IPS DF 6.9 (cell line): ENCODE results near the gene ZNF423.

Experiments used
- DNase-seq: peaks from one replicate; pipeline ENCODE4 v3.0.0-alpha.2; 2013; ENCODE audit warnings: low read depth, low spot score
- H3K27ac ChIP-seq: one replicate; pipeline ENCODE4 v1.5.1; 2013; ENCODE audit warnings: low read length, control low read depth
- H3K27me3 ChIP-seq: 2 replicates; pipeline ENCODE4 v1.6.1; 2013; ENCODE audit warnings: mild to moderate bottlenecking, low read length; ENCODE audit not compliant: control insufficient read depth, insufficient read depth
- H3K36me3 ChIP-seq: 2 replicates; pipeline ENCODE4 v1.6.1; 2013; ENCODE audit warnings: low read length; ENCODE audit not compliant: control insufficient read depth, insufficient read depth
- H3K4me1 ChIP-seq: 2 replicates; pipeline ENCODE4 v1.6.1; 2013; ENCODE audit warnings: low read length; ENCODE audit not compliant: control insufficient read depth, insufficient read depth
- H3K4me3 ChIP-seq: 2 replicates; pipeline ENCODE4 v1.5.1; 2013; ENCODE audit warnings: mild to moderate bottlenecking, low read length
- H3K9me3 ChIP-seq: 2 replicates; pipeline ENCODE4 v1.6.1; 2013; ENCODE audit warnings: low read length, inconsistent platforms; ENCODE audit not compliant: control insufficient read depth, insufficient read depth
- WGBS: extraction: QIAGEN DNeasy Blood & Tissue Kit; methylation state at CpG from one replicate; pipeline ENCODE4 v1.1.7; 2013; ENCODE audit warnings: mixed read lengths, missing lambda C conversion rate; ENCODE audit not compliant: insufficient read length, insufficient coverage; 5-methylcytosine and 5-hydroxymethylcytosine counted together

The ZNF423 gene

DNA sequence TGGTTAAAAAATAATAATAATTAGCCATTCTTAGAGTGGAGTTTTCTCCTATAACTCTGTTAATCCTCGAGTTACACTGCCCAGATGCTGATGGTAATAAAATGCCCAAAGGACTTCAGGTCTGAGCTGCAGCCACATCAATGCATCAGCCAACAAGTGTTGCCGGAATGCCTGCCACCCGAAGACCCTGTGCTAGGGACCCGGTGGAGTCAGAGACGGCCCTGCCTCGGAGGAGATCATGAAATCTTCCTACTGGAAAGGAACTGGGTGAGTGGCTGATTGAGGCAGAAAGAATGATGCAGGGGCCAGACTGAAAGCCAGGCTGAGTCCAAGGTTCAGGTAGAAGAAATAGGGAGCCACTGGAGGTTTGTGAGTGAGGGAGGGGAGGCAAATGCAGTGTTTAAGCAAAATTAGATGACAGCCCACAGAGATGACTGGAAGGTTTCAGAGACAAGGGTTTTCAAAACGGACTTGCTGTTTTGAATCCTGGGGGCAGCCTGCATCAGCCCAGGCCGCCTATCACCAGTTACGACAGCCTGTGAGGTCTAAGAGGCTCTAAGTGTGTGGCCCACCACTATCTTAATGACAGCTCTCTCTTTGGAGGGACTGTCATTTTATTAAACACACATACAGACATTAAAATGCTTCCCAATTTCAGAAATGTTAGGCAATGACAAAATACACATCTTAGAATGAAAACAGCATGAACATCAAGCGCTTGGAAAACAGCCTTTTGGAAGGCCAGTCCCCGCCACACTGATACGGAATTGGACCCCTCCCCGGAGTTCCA, 100.0 kb downstream of the ZNF423 start:
- Histone ChIP-seq H3K27me3 (no peaks in the 10 kb centered on the region), H3K4me1 (peaks cover 6% of the 10 kb centered on the region; the same call in 1 of the 2 replicates), H3K9me3 (no peaks in the 10 kb centered on the region), H3K36me3 (no peaks in the 10 kb centered on the region), H3K4me3 (no peak overlapping the region), H3K27ac (no peak overlapping the region)
- WGBS, result no CpG with 5 or more reads among the region's 13 CpGs
- DNase-seq, result no peak

DNA sequence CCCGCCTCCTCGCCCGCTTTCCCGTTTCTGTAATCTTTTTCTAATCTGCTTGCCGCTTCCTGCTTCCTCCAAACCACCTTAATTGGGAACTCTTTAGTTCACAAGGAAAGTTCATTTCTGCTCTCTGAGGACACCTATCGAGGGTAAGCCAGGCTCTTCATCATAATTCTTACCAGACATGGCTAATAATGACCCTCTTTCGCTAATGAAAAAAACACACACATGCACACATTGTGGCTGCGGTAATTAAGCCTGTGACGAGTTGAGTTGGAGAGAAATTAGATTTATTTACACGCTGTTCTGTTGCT, 100.6 kb downstream of the ZNF423 start:
- Histone ChIP-seq H3K4me3 (no peak overlapping the region), H3K27me3 (no peaks in the 10 kb centered on the region), H3K9me3 (no peaks in the 10 kb centered on the region), H3K36me3 (no peaks in the 10 kb centered on the region), H3K27ac (no peak overlapping the region), H3K4me1 (peaks cover 8% of the 10 kb centered on the region)
- no peak for DNase-seq
- WGBS, result no CpG with 5 or more reads among the region's 10 CpGs

- Histone ChIP-seq H3K27ac (no peak overlapping the region), H3K27me3 (no peaks in the 10 kb centered on the region), H3K36me3 (no peaks in the 10 kb centered on the region), H3K4me3 (no peak overlapping the region), H3K9me3 (no peaks in the 10 kb centered on the region), H3K4me1 (peaks cover 10% of the 10 kb centered on the region)
- DNase-seq, result no peak
- WGBS, result no CpG with 5 or more reads among the region's 21 CpGs
Observed at GRCh38 chr16:49754495-49755312, 101.2 kb downstream of the ZNF423 start.

DNA sequence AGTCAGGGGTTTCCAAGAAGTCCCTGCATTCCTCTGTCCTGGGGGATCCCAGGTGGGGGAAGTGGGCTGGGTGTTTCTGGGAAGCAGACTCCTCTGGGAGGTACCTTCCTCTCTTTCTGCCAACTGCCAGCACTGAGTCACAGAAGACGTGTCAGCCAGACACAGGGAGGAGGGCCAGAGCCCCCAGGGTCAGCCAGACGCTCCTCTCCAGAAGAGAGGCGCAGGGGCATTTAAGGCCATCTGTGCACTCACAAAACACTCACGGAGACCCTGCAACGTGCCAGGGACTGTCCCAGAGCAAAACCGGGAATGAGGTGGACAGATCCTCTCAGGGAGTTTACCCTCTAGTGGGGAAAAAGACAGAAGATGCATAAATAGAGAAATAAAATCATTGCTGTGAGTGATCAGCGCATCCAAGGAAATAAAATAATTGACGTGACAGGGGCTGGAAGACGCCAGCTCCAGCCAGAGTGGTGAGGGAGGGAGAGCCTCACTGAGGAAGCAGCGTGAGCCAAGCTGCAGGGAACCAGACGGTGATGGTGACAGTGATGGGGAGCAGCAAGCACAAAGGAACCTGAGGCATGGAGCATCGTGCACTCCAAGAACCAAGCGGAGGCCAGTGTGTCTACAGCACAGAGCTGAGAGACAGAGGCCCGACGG, 105.4 kb downstream of the ZNF423 start:
- no peaks in the 10 kb centered on the region for H3K36me3 ChIP-seq
- H3K27me3 ChIP-seq, result no peaks in the 10 kb centered on the region
- H3K9me3 ChIP-seq, result no peaks in the 10 kb centered on the region
- H3K4me3 ChIP-seq, result no peak overlapping the region
- no peak for DNase-seq
- H3K4me1 ChIP-seq, result peaks cover 7% of the 10 kb centered on the region
- H3K27ac ChIP-seq, result no peak overlapping the region
- WGBS, result no CpG with 5 or more reads among the region's 15 CpGs

DNA sequence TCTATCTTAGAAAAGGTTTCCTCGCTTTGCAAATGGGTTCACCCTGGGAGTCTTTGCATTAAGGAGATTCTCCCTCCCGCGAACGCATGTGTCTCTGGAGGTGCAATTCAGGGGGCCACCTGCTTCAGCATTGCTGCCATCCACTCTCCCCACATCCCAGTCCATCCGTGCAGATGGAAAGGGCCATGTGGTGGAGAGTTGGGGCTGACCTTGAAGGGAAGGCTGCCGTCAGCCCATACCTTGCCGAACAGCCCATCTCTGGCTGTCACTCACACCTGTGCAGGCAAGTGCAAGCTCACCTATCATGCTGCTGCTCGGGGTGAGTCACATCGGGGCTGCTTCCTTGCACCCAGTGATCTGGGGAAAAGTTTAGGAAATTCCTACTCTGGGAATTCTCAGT, 106.1 kb downstream of the ZNF423 start:
- DNase-seq, result no peak
- no peaks in the 10 kb centered on the region for H3K27me3 ChIP-seq

DNA sequence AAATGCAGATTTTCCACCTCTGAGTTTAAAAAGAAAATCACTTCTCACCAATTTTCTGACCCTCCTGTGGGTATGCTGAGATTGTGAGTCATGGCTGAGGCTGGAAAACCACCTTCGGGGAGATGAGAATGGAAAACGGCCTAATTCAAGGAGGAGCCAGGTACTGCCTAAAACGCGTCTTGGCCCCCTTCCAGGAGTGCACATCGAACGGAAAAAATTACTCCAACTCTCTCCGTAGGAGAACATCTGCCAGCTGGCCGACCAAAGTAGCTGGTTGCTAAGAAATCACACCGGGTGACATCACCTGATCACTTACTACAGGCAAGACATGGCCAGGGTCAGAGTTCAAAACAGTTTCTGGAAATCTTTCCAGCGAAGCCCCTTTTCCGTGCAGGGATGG, 107.6 kb downstream of the ZNF423 start:
- WGBS, result no CpG with 5 or more reads among the region's 11 CpGs
- no peak for DNase-seq
- H3K9me3 ChIP-seq, result no peaks in the 10 kb centered on the region
- H3K4me3 ChIP-seq, result no peak overlapping the region
- no peaks in the 10 kb centered on the region for H3K36me3 ChIP-seq
- no peaks in the 10 kb centered on the region for H3K27me3 ChIP-seq
- H3K4me1 ChIP-seq, result peaks cover 11% of the 10 kb centered on the region
- H3K27ac ChIP-seq, result no peak overlapping the region

More for the DNA sequence above, 106.1 kb downstream of the ZNF423 start:
- Histone ChIP-seq H3K27ac (no peak overlapping the region), H3K4me1 (peaks cover 7% of the 10 kb centered on the region), H3K9me3 (no peaks in the 10 kb centered on the region), H3K36me3 (no peaks in the 10 kb centered on the region), H3K4me3 (no peak overlapping the region)
- WGBS, result no CpG with 5 or more reads among the region's 9 CpGs

GRCh38 chr16:49747654-49748053, 108.3 kb downstream of the ZNF423 start:
- Histone ChIP-seq H3K27ac (no peak overlapping the region), H3K36me3 (no peaks in the 10 kb centered on the region)
- no CpG with 5 or more reads among the region's 3 CpGs for WGBS

DNA sequence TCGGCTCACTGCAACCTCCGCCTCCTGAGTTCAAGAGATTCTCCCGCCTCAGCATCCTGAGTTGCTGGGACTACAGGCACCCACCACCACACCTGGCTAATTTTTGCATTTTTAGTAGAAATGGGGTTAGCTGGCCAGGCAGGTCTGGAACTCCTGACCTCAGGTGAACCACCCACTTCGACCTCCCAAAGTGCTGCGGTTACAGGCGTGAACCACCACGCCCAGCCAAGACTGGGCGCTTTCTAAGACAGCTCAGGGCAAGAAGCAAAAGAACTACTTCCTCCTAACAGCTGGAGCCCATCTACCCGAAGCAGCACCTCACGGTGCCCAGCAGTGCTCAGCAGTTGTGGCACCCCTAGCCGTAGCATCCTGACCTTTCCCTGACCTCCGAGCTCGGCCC, 109.4 kb downstream of the ZNF423 start:
- no peak for DNase-seq
- WGBS, result no CpG with 5 or more reads among the region's 13 CpGs
- Histone ChIP-seq H3K27me3 (no peaks in the 10 kb centered on the region), H3K36me3 (no peaks in the 10 kb centered on the region), H3K9me3 (no peaks in the 10 kb centered on the region), H3K4me3 (no peak overlapping the region), H3K27ac (no peak overlapping the region), H3K4me1 (peaks cover 11% of the 10 kb centered on the region)

More at GRCh38 chr16:49747654-49748053, 108.3 kb downstream of the ZNF423 start:
- H3K27me3 ChIP-seq, result no peaks in the 10 kb centered on the region
- no peaks in the 10 kb centered on the region for H3K9me3 ChIP-seq
- H3K4me1 ChIP-seq, result peaks cover 11% of the 10 kb centered on the region
- no peak for DNase-seq
- no peak overlapping the region for H3K4me3 ChIP-seq

DNA sequence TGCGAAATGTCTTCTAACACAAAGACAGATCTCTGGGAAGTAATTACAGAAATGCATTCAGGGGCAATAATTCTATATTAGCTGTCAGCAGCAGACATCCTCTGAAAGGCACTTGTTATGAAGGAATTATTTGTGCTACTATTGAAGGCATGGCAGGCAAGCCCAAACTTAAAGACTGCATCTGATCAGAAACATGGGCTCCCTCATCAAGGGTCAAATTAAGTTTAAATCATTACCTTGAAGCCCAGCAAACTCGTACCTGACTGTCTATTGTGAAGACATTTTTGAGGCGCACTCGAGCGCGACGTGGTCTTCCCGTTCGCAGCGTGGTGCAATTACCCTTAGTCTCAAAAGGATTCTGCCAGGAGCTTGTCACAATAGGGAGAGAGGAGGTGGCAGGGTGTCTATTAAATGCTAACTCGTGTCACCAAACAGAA, 110.6 kb downstream of the ZNF423 start:
- Histone ChIP-seq H3K4me1 (peaks cover 10% of the 10 kb centered on the region), H3K9me3 (no peaks in the 10 kb centered on the region), H3K27ac (no peak overlapping the region), H3K4me3 (no peak overlapping the region), H3K27me3 (no peaks in the 10 kb centered on the region), H3K36me3 (no peaks in the 10 kb centered on the region)
- no CpG with 5 or more reads among the region's 11 CpGs for WGBS
- DNase-seq, result no peak
